WTC11 (cell line): ENCODE results near the gene PRPF6. TPM values are rescaled to one million over a fixed set of nuclear protein-coding genes. Genes with fewer than 3 reads are reported as not detected.

Source experiments
- ATAC-seq: fragments of 200-7000 bp; cut with Tn5 transposase; 2 replicates; pipeline ENCODE4 v1.10.0; 2021; ENCODE audit warnings: mild to moderate bottlenecking, moderate library complexity
- CTCF ChIA-PET: fragments of 300-600 bp; sonication (Branson Sonifier 250); formaldehyde crosslinking; loops from one replicate; lab custom pipeline; 2021; ENCODE audit warnings: antibody characterized with exemption; lab: Charles Lee
- POLR2A ChIA-PET: fragments of 350-600 bp; sonication (Branson Sonifier 250); formaldehyde crosslinking; loops from one replicate; lab custom pipeline; 2021; ENCODE audit warnings: antibody characterized with exemption; lab: Charles Lee
- DNase-seq: peaks from one replicate; pipeline ENCODE4 v3.0.0; 2021; ENCODE audit warnings: low spot score
- H3K27ac Mint-ChIP-seq: 2 replicates; pipeline ENCODE4 v1.8.0; 2021; ENCODE audit warnings: mixed read lengths
- H3K27me3 Mint-ChIP-seq: 2 replicates; pipeline ENCODE4 v1.8.0; 2021; ENCODE audit warnings: low read depth, mild to moderate bottlenecking, moderate library complexity, mixed read lengths
- H3K36me3 Mint-ChIP-seq: 2 replicates; pipeline ENCODE4 v1.8.0; 2021; ENCODE audit warnings: mixed read lengths
- H3K4me1 Mint-ChIP-seq: 2 replicates; pipeline ENCODE4 v1.8.0; 2022; ENCODE audit warnings: mixed read lengths
- H3K4me3 Mint-ChIP-seq: 2 replicates; pipeline ENCODE4 v1.8.0; 2021; ENCODE audit warnings: mild to moderate bottlenecking, moderate library complexity, mixed read lengths
- H3K9me3 Mint-ChIP-seq: 2 replicates; pipeline ENCODE4 v1.8.0; 2021; ENCODE audit warnings: mixed read lengths
- CDX4 ChIP-seq: fragments of 250-450 bp; sonication (Bioruptor Pico); IDR thresholded peaks from 2 replicates; pipeline ENCODE4 v1.9.0; 2021; ENCODE audit warnings: moderate library complexity, mild to moderate bottlenecking, inconsistent platforms, borderline replicate concordance
- ELF4 ChIP-seq: sonication (generic); formaldehyde crosslinking; IDR thresholded peaks from 2 replicates; pipeline ENCODE4 v1.8.1; 2022; ENCODE audit warnings: low read depth, mild to moderate bottlenecking, moderate library complexity, missing genetic modification reagents
- FOXP1 ChIP-seq: sonication (generic); formaldehyde crosslinking; IDR thresholded peaks from 2 replicates; pipeline ENCODE4 v1.8.0; 2022; ENCODE audit warnings: missing genetic modification reagents, mild to moderate bottlenecking, moderate library complexity, borderline replicate concordance
- GABPB1 ChIP-seq: sonication (generic); formaldehyde crosslinking; IDR thresholded peaks from 2 replicates; pipeline ENCODE4 v1.8.1; 2023; ENCODE audit warnings: mild to moderate bottlenecking, missing genetic modification reagents
- GTF2I ChIP-seq: fragments of 250-450 bp; sonication (Bioruptor Pico); conservative IDR thresholded peaks from 2 replicates; pipeline ENCODE4 v1.4.0; 2021; ENCODE audit warnings: mild to moderate bottlenecking
- HMGA2 ChIP-seq: fragments of 250-450 bp; sonication (Bioruptor Pico); IDR thresholded peaks from 2 replicates; pipeline ENCODE4 v1.4.0; 2021; ENCODE audit warnings: mild to moderate bottlenecking, moderate library complexity
- MYBL2 ChIP-seq: sonication (generic); formaldehyde crosslinking; IDR thresholded peaks from 2 replicates; pipeline ENCODE4 v1.8.1; 2023; ENCODE audit warnings: mild to moderate bottlenecking, moderate library complexity, missing genetic modification reagents
- NR2C2 ChIP-seq: sonication (generic); formaldehyde crosslinking; IDR thresholded peaks from 2 replicates; pipeline ENCODE4 v1.8.0; 2022; ENCODE audit warnings: mild to moderate bottlenecking, missing genetic modification reagents
- OVOL2 ChIP-seq: fragments of 250-450 bp; sonication (Bioruptor Pico); IDR thresholded peaks from 2 replicates; pipeline ENCODE4 v1.9.0; 2021; ENCODE audit warnings: mild to moderate bottlenecking, borderline replicate concordance
- PRRX2 ChIP-seq: fragments of 250-450 bp; sonication (Bioruptor Pico); IDR thresholded peaks from 2 replicates; pipeline ENCODE4 v1.8.0; 2021; ENCODE audit warnings: mild to moderate bottlenecking
- RELA ChIP-seq: sonication (generic); formaldehyde crosslinking; IDR thresholded peaks from 2 replicates; pipeline ENCODE4 v1.8.1; 2022; ENCODE audit warnings: missing genetic modification reagents, mild to moderate bottlenecking, borderline replicate concordance
- SMAD3 ChIP-seq: sonication (generic); formaldehyde crosslinking; IDR thresholded peaks from 2 replicates; pipeline ENCODE4 v1.8.0; 2022; ENCODE audit warnings: missing genetic modification reagents, mild to moderate bottlenecking, borderline replicate concordance
- ZNF219 ChIP-seq: sonication (generic); formaldehyde crosslinking; IDR thresholded peaks from 2 replicates; pipeline ENCODE4 v1.8.0; 2023; ENCODE audit warnings: missing genetic modification reagents, mild to moderate bottlenecking, borderline replicate concordance
- ZNF396 ChIP-seq: fragments of 250-450 bp; sonication (Bioruptor Pico); IDR thresholded peaks from 2 replicates; pipeline ENCODE4 v1.8.0; 2021; ENCODE audit warnings: mild to moderate bottlenecking, moderate library complexity, borderline replicate concordance
- total RNA-seq: library from RNA; stranded (reverse); gene quantifications from 3 replicates; pipeline ENCODE4 v1.2.3, GENCODE V29; 2021
- TF ChIP-seq, protein P1 (sequence below): sonication (generic); formaldehyde crosslinking; IDR thresholded peaks from 2 replicates; pipeline ENCODE4 v1.8.1; 2022; ENCODE audit warnings: mild to moderate bottlenecking, moderate library complexity, missing genetic modification reagents
- TF ChIP-seq, protein P2 (sequence below): fragments of 250-450 bp; sonication (Bioruptor Pico); IDR thresholded peaks from 2 replicates; pipeline ENCODE4 v1.9.0; 2021; ENCODE audit warnings: mild to moderate bottlenecking, borderline replicate concordance
- TF ChIP-seq, protein P3 (sequence below): sonication (generic); formaldehyde crosslinking; IDR thresholded peaks from 2 replicates; pipeline ENCODE4 v1.8.1; 2023; ENCODE audit warnings: mild to moderate bottlenecking, missing genetic modification reagents, moderate library complexity
- TF ChIP-seq, protein P4 (sequence below): fragments of 250-450 bp; sonication (Bioruptor Pico); IDR thresholded peaks from 2 replicates; pipeline ENCODE4 v1.8.0; 2021; ENCODE audit warnings: mild to moderate bottlenecking

The PRPF6 gene
- total RNA-seq, 1 experiment from 2014 or later, result 79.4 TPM

GRCh38 chr20:64076061-64076997, 95.4 kb downstream of the PRPF6 start:
- no peak overlapping the region for H3K27ac Mint-ChIP-seq
- H3K9me3 Mint-ChIP-seq, result no peaks in the 10 kb centered on the region
- no peak overlapping the region for H3K4me3 Mint-ChIP-seq
- ATAC-seq, result no peak
- TF ChIP-seq, protein P1, sequence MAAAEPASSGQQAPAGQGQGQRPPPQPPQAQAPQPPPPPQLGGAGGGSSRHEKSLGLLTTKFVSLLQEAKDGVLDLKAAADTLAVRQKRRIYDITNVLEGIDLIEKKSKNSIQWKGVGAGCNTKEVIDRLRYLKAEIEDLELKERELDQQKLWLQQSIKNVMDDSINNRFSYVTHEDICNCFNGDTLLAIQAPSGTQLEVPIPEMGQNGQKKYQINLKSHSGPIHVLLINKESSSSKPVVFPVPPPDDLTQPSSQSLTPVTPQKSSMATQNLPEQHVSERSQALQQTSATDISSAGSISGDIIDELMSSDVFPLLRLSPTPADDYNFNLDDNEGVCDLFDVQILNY, result no peak
- TF ChIP-seq GABPB1 (no peak), PRRX2 (CRISPR knock-in tag) (no peak), NR2C2 (no peak), ELF4 (CRISPR knock-in tag) (no peak), HMGA2 (no peak), MYBL2 (CRISPR knock-in tag) (no peak), OVOL2 (CRISPR knock-in tag) (no peak), CDX4 (CRISPR knock-in tag) (no peak), GTF2I (CRISPR knock-in tag) (no peak), SMAD3 (CRISPR knock-in tag) (no peak), ZNF396 (no peak), RELA (CRISPR knock-in tag) (no peak), ZNF219 (CRISPR knock-in tag) (no peak), FOXP1 (no peak)
- TF ChIP-seq, protein P2, sequence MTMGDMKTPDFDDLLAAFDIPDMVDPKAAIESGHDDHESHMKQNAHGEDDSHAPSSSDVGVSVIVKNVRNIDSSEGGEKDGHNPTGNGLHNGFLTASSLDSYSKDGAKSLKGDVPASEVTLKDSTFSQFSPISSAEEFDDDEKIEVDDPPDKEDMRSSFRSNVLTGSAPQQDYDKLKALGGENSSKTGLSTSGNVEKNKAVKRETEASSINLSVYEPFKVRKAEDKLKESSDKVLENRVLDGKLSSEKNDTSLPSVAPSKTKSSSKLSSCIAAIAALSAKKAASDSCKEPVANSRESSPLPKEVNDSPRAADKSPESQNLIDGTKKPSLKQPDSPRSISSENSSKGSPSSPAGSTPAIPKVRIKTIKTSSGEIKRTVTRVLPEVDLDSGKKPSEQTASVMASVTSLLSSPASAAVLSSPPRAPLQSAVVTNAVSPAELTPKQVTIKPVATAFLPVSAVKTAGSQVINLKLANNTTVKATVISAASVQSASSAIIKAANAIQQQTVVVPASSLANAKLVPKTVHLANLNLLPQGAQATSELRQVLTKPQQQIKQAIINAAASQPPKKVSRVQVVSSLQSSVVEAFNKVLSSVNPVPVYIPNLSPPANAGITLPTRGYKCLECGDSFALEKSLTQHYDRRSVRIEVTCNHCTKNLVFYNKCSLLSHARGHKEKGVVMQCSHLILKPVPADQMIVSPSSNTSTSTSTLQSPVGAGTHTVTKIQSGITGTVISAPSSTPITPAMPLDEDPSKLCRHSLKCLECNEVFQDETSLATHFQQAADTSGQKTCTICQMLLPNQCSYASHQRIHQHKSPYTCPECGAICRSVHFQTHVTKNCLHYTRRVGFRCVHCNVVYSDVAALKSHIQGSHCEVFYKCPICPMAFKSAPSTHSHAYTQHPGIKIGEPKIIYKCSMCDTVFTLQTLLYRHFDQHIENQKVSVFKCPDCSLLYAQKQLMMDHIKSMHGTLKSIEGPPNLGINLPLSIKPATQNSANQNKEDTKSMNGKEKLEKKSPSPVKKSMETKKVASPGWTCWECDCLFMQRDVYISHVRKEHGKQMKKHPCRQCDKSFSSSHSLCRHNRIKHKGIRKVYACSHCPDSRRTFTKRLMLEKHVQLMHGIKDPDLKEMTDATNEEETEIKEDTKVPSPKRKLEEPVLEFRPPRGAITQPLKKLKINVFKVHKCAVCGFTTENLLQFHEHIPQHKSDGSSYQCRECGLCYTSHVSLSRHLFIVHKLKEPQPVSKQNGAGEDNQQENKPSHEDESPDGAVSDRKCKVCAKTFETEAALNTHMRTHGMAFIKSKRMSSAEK, result no peak
- TF ChIP-seq, protein P3, sequence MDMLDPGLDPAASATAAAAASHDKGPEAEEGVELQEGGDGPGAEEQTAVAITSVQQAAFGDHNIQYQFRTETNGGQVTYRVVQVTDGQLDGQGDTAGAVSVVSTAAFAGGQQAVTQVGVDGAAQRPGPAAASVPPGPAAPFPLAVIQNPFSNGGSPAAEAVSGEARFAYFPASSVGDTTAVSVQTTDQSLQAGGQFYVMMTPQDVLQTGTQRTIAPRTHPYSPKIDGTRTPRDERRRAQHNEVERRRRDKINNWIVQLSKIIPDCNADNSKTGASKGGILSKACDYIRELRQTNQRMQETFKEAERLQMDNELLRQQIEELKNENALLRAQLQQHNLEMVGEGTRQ, result no peak
- TF ChIP-seq, protein P4, sequence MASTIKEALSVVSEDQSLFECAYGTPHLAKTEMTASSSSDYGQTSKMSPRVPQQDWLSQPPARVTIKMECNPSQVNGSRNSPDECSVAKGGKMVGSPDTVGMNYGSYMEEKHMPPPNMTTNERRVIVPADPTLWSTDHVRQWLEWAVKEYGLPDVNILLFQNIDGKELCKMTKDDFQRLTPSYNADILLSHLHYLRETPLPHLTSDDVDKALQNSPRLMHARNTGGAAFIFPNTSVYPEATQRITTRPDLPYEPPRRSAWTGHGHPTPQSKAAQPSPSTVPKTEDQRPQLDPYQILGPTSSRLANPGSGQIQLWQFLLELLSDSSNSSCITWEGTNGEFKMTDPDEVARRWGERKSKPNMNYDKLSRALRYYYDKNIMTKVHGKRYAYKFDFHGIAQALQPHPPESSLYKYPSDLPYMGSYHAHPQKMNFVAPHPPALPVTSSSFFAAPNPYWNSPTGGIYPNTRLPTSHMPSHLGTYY (CRISPR knock-in tag), result no peak
- POLR2A ChIA-PET, result no interaction called here
- H3K27me3 Mint-ChIP-seq, result peaks cover 12% of the 10 kb centered on the region
- no peak for DNase-seq
- H3K4me1 Mint-ChIP-seq, result peaks cover 12% of the 10 kb centered on the region
- CTCF ChIA-PET, result interaction anchor here (1.0 kb wide), 1 partner anchor 19 kb away, joined by 4 read pairs; no protein-coding TSS in a partner anchor
- H3K36me3 Mint-ChIP-seq, result no peaks in the 10 kb centered on the region
